Head of caudate nucleus (tissue), 42 donors: Measurements from ENCODE around the gene MRPS11.
"Not testable (repeated sequence)": the region's sequence is repeated elsewhere in the genome, so short reads cannot be mapped to it uniquely, and the experiment has no call there.

Source experiments
- DNase-seq, 42 donors: peaks; one replicate each; pipeline versions ENCODE4 v3.0.0 to v3.0.0-alpha.2; 2020 to 2021; ENCODE audit warnings: mixed read lengths in 7 of 42
- intact Hi-C: fragments of 100-400 bp; cut with DNase I; formaldehyde crosslinking; loops from one replicate; pipeline ENCODE4 v1.15.0; 2022

Gene MRPS11

DNA sequence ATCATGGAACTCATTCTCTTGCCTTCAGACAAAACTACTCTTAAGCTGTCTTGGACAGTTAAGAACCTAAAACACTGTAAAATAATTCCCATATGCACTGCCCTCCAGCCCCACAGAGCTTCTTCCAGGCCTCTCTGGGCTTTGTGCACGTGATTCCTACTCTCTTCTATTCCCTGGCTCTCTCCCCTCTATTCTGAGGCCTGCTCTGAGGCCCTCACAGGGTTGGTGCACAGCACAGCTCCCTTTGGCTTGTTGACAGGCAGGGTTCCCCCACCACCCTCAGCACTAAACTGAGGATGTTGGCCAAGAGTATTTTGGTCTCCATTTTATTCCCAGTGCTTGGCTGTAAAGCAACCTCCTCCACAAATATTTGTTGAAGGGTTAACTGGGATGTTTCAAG is 13.9 kb upstream of the MRPS11 start:
- DNase-seq: no peak
- intact Hi-C loops: no loop called here

DNA sequence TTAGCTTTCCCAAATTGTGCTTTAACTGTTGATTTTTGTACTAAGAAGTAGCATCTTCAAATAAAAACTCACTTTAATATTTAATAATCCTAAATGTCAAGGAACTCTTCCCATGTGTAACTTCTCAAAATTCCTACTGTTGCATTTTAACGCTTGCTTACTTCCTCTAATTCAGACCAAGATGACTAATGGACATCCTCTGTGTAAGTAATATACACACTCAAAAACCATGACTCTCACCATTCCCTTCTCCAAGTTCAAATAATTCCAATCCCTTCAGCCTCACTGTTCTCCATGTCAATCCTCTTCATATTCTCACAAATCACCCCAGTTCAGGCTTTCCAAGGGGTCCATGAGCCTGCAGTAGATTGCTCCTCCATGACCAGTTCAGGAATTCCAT is 13.3 kb upstream of the MRPS11 start:
- intact Hi-C loops: no loop called here
- DNase-seq: no peak

DNA sequence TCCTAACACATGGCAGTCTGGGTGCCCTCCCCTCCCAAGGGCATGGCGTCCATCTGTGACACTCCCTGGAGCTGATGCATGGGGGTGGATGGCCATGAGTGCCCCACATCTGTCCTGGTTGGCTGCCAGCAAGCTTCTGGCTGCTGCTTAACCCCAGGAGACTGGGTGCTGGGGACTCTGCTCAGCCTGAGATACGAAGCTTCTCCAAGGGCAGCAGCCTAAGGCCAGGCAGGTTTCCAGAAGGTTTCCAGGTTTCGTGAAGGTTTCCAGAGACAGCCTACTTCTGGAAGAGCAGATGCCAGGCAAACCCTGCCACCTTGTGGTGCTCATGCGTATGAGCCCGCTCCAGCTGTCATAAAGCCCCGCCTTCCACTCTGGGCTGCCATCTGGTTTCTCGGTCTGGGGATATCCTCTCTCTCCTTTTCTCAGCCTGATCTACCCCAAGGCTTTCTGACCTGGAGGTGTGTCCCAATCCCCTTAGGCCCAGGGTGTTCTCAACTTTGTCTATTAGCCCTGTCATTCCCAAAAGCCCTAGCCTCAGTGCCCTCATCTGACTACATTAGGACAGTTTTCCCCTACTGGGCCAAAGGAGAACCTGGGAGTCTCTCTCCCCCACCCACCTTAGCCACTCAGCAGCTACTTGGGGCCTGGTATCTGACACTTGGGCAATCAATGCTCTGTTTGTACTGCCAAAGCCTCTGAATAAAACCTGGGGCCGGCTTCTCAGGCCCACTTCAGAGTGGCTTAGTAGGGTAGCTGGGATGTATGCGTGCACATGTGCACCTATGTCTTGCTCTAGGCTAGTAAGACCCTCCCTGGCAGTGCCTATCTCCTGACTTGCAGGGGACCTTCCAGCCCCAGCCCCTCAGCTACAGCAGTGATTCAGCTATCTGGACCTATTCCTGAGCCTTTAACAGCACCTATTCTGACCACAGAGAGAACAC is 12.4 kb upstream of the MRPS11 start:
- DNase-seq: peak; percentile 49 to 89 (median 70)

DNA sequence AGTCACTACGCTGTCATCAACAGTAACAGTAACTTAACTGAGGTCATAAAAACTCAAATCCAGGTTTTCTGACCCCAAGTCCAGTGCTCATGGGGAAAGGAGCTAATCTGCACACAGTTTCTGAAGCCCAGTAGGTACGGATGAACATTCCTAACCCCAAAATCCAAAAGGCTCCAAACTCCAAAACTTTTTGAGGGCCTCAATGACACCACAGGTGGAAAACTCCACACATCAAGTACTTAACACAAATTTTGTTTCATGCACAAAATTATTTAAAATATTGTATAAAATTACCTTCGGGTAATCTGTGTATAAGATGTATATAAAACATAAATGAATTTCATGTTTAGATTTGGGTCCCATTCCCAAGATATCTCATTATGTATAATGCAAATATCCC is 10.8 kb upstream of the MRPS11 start:
- peak in 1 of 42 donors; percentile 7 for DNase-seq
- intact Hi-C loops: no loop called here

More for the DNA sequence above, 12.4 kb upstream of the MRPS11 start:
- intact Hi-C loops: no loop called here

DNA sequence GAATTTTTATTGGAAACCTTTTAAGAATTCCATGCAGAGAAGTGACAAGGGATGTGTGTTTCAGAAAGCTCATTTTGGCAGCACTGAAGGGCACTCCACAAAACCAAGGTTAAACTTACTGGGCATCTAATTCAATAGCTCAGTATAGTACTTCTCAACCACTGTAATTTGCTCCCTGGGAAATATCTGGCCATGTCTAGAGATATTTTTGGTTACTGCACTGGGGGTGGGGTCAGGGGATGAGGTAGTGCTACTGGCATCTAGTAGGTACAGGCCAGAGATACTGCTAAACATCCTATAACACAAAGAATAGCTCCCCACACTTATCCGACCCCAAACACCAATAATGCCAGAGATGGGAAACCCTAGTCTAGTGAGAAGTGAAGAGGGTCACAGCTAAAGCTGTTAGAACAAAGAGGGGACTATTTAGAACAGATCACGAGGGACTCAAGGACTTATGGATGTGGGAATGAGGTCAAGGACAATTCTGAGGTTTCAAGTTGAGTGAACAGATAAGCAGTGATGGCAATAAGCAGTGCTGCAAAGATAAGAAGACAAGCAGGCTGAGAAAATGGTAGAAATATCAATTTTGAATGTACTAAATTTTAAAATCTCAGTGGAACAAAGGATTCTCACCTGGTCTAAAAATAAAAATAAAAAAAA is 3.5 kb upstream of the MRPS11 start:
- intact Hi-C loops: no loop called here
- DNase-seq: no peak

DNA sequence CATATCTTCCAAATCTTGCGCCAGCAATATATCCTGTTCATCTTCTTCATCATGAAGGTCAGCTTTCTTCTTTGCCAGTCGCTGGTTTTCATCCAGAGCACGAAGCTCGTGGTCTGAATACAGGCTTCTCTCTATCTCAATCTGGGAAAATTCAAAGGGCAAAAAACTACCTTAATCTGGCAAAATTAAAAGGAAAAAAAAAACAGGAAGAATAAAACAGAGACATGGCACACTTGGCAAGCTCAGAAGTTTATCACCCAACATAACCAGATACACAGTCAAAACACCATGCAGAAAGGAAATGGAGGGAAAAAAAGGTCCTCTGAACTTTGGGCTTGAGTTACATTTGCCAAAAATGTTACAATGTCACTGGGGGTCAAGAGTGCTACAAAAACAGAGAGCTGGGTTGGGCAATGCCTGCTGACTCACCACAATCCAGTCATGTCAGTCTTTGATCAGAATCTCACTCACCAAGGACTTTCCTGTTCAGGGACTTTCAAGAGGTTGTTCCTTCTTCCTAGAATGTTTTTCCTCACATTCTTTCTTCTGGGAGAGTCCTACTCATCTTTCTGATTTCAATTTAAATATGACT is 1.8 kb upstream of the MRPS11 start:
- DNase-seq: no peak
- intact Hi-C loops: loop anchor here (5.0 kb wide), 1 partner anchor 82 kb away; the partner anchor contains the start of gene DET1

DNA sequence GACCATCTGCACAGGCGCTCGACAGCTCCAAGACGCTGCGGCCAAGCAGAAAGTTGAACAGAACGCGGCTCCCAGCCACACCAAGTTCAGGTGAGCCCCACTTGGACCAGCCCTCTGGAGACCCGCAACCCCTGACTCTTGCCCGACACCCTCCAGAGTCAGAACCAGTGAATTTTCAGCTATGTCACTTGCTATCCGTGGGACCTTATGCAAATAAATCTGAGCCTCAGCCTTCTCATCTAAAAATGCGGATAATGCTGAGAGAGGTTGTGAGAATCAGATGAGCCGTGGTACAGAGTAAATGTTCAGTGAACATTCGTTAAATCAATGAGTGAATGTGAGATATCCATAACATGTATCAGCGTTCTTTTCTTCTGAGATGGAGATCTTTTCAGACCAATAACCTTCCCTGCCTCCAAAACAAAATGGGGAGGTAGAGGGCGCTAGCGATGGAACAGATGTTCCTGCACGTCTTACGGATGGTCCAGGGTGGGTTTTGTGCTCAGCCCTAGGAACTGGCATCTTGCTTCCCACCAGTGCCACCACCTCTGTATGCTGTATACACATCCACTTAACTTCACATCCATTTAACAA is 524 bp downstream of the MRPS11 start:
- intact Hi-C loops: loop anchor here (5.0 kb wide), 1 partner anchor 79 kb away; the partner anchor contains the start of gene DET1
- DNase-seq: peak in 3 of 42 donors; percentile 16 to 29 (median 24)

DNA sequence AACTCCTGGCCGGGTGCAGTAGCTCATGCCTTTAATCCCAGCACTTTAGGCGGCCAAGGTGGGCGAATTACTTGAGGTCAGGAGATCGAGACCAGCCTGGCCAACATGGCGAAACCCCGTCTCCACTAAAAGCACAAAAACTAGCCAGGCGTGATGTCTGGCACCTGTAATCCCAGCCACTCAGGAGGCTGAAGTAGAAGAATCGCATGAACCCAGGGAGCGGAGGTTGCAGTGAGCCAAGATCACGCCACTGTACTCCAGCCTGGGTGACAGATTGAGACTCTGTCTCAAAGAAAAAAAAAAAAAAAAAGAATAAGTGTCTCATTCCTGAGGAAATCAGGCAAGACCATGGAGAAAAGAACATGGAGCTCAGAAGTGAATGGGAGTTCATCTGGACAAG is 1.2 kb downstream of the MRPS11 start:
- DNase-seq: not testable (repeated sequence)

DNA sequence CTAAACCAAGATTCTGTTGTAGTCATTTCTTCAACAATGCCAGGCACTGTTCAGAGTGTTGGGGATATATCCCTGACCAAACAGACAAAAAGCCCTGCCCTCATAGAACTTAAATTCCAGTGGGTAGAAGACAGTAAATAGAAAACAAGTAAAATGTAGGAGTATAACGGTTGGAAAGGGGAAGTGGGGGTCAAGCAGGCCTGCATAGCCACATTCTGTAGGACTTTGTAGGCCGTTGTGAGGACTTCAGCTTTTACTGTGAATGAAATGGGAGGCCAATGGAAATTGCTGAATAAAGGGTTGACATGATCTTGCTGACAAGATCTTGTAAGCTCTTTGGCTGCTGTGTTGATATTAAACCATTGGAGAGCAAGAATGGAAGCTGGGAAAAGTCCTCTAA is 1.8 kb downstream of the MRPS11 start:
- intact Hi-C loops: loop anchor here (5.0 kb wide), 1 partner anchor 78 kb away; the partner anchor contains the start of gene DET1
- no peak for DNase-seq

More for the DNA sequence above, 1.2 kb downstream of the MRPS11 start:
- intact Hi-C loops: loop anchor here (5.0 kb wide), 1 partner anchor 79 kb away; the partner anchor contains the start of gene DET1

DNA sequence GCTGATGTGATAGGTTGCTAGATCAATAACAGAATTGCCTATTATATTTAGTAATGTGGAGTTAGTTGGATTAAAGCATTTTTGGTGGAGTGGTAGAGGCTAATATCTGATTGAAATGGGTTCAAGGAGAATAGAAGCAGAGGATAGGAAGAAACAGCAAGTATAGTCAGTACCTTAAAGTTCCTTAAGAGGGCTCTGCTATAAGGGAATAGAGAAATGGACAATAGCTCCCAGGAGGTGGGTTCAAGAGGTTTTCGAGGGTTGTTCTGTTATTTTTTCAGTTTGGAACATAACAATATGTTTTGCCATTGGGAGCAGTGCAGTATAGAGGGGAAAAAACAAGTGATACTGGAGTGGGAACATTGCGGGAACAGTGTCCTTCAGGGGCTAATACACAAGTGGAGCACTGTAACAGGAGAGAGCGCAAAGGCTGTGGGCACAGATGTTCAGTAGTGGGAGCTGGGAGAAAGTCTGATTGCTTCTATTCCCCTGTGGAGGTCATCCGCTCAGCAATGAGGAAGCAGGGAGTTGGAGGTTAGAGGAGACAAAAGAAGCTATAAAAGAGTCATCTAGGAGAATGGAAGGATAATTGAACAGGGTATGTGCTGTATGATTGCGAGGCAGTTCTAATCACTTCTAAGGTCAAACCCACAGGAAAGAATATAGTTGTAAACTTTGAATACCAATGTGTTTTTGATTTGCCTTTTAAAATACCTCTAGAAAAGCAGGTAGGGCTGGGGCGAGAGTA is 3.3 kb downstream of the MRPS11 start:
- intact Hi-C loops: loop anchor here (10.0 kb wide), 2 partner anchors 144 to 364 kb away; no protein-coding TSS in a partner anchor
- DNase-seq: no peak

DNA sequence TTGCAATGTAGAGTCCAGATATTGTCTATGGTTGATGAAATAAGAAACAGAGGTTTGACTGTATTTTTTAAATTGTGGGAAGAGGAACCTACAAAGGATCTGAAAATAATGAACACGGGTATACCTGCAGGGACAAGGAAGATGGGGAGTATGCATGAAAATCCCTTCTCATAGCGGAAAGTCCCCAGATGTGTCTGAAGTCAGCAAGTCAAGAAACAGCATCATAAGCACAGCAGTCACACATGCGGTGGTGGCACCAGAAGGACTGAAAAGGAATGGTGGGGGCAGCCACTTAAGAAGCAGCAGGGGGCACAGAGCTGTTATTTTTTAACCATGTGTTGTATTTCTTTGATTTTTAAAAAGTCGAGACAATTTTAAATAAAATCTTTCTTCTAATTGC is 4.7 kb downstream of the MRPS11 start:
- no peak for DNase-seq
- intact Hi-C loops: loop anchor here (10.0 kb wide), 2 partner anchors 143 to 363 kb away; no protein-coding TSS in a partner anchor

DNA sequence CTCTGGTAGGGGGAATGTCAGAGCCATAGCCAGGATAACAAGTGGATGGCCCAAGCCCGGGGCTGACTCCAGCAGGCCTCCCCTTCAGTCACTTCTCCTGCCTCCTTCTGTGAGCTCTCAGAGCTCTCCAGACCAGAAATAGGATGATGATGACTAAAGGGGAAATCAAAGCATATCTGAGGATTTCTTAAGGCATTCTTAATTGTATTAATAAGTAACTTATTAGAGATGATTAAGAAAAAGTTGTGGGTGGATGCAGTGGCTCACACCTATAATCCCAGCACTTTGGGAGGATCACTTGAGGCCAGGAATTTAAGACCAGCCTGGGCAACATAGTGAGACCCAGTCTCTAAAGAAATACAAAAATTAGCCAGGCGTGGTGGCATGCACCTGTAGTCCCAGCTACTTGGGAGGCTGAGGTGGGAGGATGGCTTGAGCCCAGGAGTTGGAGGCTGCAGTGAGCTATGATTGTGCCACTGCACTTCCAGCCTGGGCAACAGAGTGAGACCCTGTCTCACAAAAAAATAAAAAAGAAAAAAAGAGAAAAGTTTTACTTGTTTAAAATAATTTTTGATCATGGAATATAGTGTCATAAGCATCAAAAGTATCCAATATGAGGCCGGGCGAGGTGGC is 6.3 kb downstream of the MRPS11 start:
- intact Hi-C loops: loop anchor here (10.0 kb wide), 2 partner anchors 141 to 361 kb away; no protein-coding TSS in a partner anchor
- not testable (repeated sequence) for DNase-seq

DNA sequence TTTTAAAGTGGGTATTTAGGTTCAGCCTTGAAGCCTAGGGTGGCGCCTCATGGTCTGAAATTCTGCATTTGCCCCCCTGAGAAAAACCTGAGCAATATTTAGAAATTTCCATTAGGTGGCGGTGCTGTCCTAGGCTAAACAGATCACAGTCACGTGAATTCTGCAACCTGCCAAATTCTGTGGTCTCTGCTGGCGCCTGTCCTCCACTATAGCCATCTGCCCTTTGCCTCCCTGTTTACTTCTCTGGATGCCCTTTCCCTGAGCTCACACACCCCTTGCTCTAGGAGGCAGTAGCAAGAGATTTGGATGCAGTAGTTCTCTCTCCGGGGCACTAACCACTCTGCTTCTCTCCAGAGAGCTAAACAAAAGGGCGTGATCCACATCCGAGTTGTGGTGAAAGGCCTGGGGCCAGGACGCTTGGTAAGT is 9.1 kb downstream of the MRPS11 start:
- peak in 37 of 42 donors; percentile 18 to 82 (median 55) for DNase-seq
- intact Hi-C loops: loop anchor here (10.0 kb wide), 2 partner anchors 138 to 358 kb away; no protein-coding TSS in a partner anchor

DNA sequence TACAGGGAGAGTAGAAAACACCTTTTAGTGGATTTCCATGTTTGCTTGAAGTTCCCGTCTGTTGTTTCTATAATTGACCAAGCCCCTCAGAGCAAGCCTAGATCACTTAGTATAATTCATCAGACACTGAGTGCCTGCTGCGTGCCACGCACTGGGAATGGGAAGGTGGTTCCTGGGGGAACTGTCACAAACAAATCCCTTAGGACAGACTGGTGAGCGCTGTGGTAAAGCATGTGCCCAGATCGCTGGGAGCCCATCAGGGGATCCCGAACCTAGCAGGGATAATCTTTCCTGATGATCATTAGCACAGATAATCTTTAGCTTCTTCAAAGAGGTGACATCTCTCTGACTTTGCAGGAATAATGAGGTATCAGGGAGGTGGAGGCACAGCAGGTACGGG is 9.6 kb downstream of the MRPS11 start:
- DNase-seq: no peak
- intact Hi-C loops: loop anchor here (10.0 kb wide), 2 partner anchors 138 to 358 kb away; no protein-coding TSS in a partner anchor

DNA sequence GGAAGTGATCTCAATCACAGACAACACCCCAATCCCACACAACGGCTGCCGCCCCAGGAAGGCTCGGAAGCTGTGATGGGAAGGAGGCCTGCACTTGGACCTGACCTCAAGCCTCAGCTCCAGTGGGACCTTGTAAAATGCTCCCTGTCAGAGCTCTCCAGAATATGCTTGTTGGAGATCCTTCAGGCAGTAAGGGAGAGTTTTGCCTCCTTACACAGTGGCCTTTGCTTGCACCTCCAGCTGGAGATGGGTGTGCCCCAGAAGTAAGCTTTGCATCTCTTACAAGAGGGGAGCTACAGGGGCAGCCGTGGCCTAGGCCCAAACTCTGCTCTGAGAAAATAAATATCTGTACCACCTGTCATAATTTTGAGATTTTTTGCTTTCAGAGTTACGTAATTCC is 10.4 kb downstream of the MRPS11 start:
- no peak for DNase-seq
- intact Hi-C loops: loop anchor here (10.0 kb wide), 2 partner anchors 137 to 357 kb away; no protein-coding TSS in a partner anchor

DNA sequence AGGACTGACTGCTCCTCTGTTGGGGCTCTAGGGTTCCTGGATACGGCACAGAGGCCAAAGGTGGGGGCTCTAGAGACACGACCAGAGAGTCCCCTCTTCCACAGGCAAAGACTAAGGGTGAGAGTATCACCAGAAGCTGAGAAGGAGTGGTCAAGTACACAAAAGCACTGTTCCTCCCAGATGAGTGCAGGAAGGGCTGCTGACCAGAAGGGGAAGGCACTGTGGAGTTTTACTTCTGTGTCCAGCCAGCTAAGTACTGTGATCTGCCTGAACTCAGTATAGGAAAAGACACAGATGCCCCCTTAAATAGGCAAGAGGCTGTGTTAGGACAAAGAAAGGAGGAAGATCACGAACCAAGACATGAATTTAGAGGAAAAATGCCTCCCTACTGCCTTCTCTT is 11.7 kb downstream of the MRPS11 start:
- intact Hi-C loops: loop anchor here (10.0 kb wide), 2 partner anchors 136 to 356 kb away; no protein-coding TSS in a partner anchor
- DNase-seq: no peak

DNA sequence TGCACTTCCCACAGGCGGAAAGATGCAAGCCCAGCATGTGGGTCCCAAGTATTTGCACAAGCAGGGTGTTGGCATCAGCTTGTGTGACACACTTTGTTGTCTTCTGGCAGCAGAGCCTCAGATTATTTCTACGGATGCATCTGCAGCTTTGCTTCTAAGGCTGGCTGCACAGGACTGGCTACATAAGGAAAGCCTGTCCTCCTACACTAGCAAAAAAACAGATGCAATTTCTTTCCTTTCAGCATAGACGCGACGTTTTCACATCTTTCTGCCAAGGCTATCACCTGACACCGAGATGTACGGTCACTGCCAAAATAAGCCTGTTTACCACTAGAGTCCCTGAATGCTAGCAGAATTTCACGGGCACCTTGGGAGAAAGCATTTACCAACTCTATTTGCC is 13.5 kb downstream of the MRPS11 start:
- peak in 1 of 42 donors; percentile 17 for DNase-seq
- intact Hi-C loops: no loop called here
